Ovary (tissue), 3 donors: ENCODE results near the gene CUL9.

Experiments
- EP300 ChIP-seq: sonication (generic); formaldehyde crosslinking; IDR thresholded peaks from one replicate; pipeline ENCODE4 v1.6.1; 2017; ENCODE audit warnings: antibody characterized with exemption
- POLR2A ChIP-seq: fragments of 450-650 bp; IDR thresholded peaks from one replicate; pipeline ENCODE4 v1.6.1; 2017; ENCODE audit warnings: antibody characterized with exemption, mild to moderate bottlenecking, moderate library complexity
- TF ChIP-seq, protein P1 (sequence below), 3 donors: fragments of 450-650 bp in 2 of 3; fragments of 200-600 bp in 1 of 3; IDR thresholded peaks; one replicate each; pipeline versions ENCODE4 v1.5.1 to v1.8.0; 2016 to 2022; ENCODE audit warnings: antibody characterized with exemption in 3 of 3, mild to moderate bottlenecking in 1 of 3
- donor health status: DM: no; HTN: no; CAD: no.

DNA sequence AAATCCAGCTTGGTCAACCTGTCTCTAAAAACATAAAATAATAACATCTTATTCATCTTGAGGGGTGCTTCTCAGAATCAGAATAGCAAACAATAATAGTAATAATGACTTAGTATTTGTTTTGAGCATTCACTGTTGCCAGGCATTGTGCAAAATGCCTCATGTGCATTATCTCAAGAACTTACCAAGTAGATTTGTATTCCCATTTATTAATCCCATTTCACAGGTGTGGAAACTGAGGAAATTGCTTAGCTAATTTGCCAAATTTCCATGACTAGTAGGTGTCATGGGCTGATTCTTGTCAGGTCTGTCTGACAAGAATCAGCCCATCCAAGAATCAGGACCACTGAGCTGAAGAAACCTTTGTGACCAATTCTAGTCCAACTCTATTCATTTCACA is 66.8 kb downstream of the CUL9 start:
- TF ChIP-seq, protein P1, sequence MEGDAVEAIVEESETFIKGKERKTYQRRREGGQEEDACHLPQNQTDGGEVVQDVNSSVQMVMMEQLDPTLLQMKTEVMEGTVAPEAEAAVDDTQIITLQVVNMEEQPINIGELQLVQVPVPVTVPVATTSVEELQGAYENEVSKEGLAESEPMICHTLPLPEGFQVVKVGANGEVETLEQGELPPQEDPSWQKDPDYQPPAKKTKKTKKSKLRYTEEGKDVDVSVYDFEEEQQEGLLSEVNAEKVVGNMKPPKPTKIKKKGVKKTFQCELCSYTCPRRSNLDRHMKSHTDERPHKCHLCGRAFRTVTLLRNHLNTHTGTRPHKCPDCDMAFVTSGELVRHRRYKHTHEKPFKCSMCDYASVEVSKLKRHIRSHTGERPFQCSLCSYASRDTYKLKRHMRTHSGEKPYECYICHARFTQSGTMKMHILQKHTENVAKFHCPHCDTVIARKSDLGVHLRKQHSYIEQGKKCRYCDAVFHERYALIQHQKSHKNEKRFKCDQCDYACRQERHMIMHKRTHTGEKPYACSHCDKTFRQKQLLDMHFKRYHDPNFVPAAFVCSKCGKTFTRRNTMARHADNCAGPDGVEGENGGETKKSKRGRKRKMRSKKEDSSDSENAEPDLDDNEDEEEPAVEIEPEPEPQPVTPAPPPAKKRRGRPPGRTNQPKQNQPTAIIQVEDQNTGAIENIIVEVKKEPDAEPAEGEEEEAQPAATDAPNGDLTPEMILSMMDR (IDR thresholded peaks at IDR 0.05): no peak
- TF ChIP-seq EP300 (no peak), POLR2A (no peak)
